Upper lobe of left lung (tissue), 4 donors: ENCODE measurements around the gene SUPT4H1.

Source experiments
- CTCF ChIP-seq, 6 experiments: fragments of 450-650 bp in 4 of 6; fragments of 200-600 bp in 2 of 6; sonication (generic) in 2 of 6; IDR thresholded peaks; one replicate each; pipeline ENCODE4 v1.5.1; 2016 to 2019; ENCODE audit warnings: antibody characterized with exemption in 6 of 6
- POLR2A ChIP-seq, 4 donors: fragments of 450-650 bp; IDR thresholded peaks; one replicate each; pipeline ENCODE4 v1.5.1; 2016 to 2017; ENCODE audit warnings: antibody characterized with exemption in 4 of 4, mild to moderate bottlenecking in 2 of 4

- no peak for TF ChIP-seq CTCF (IDR thresholded peaks at IDR 0.05)
- no peak for TF ChIP-seq POLR2A (IDR thresholded peaks at IDR 0.05)
These were observed 29.4 kb upstream of the SUPT4H1 start for GRCh38 chr17:58381124-58382035.
